ENCODE data around the gene E2F1. TPM values are rescaled to one million over a fixed set of nuclear protein-coding genes. Genes with fewer than 3 reads are reported as not detected.

The E2F1 gene
- total RNA-seq, 2 experiments from 2014 or later, result 128 to 148 TPM

- no peak overlapping the region for H3K4me3 ChIP-seq (ENCODE audit: low read depth, low read length, poor library complexity, severe bottlenecking)
- no peak for DNase-seq (ENCODE audit: low spot score)
- no peaks in the 10 kb centered on the region for H3K9me2 ChIP-seq (ENCODE audit: insufficient read depth, low read length)
- intact Hi-C loops (cut with micrococcal nuclease; ENCODE audit: unreplicated experiment), result no loop called here
- no peak overlapping the region for H3K27ac ChIP-seq (ENCODE audit: low read depth, low read length, poor library complexity, severe bottlenecking)
- no peak overlapping the region for H3K4me2 ChIP-seq (ENCODE audit: low read length)
- BruUV-seq (replicated peaks), result no TSS peak
- ChIA-PET POLR2A (interaction anchor here (1.4 kb wide), 1 partner anchor 14 kb away, joined by 5 read pairs; no protein-coding TSS in a partner anchor), CTCF (ENCODE audit: unreplicated experiment) (interaction anchor here (0.6 kb wide), 1 partner anchor 93 kb away, joined by 3 read pairs; no protein-coding TSS in a partner anchor)
- peaks cover 77% of the 10 kb centered on the region for H3K4me1 ChIP-seq (ENCODE audit: insufficient read depth, low read length, poor library complexity, severe bottlenecking)
- H2AFZ ChIP-seq (ENCODE audit: low read length), result no peak overlapping the region
- H3K79me2 ChIP-seq (ENCODE audit: insufficient read depth, low read depth, low read length), result peaks cover 18% of the 10 kb centered on the region; the same call in 1 of the 2 replicates
- H4K20me1 ChIP-seq (ENCODE audit: insufficient read depth, low read length), result 0 out of 2 replicates have a peak, but pooled peaks cover 5% of the 10 kb centered on the region
- no peaks in the 10 kb centered on the region for H3K9me3 ChIP-seq (ENCODE audit: low read length)
- TF ChIP-seq CTCF (conservative IDR thresholded peaks at IDR 0.05; ENCODE audit: low read length) (no peak), EZH2phosphoT487 (IDR thresholded peaks at IDR 0.05; ENCODE audit: borderline replicate concordance, low read depth, low read length) (no peak)
- H3K36me3 ChIP-seq (ENCODE audit: insufficient read depth, low read length), result peaks cover 45% of the 10 kb centered on the region; the same call in 1 of the 2 replicates
Measured at GRCh38 chr20:33670715-33671499, 15.3 kb downstream of the E2F1 start.

GRCh38 chr20:33669873-33670640 is 16.1 kb downstream of the E2F1 start:
- DNase-seq (ENCODE audit: low spot score), result no peak
- POLR2A ChIA-PET, result interaction anchor here (2.2 kb wide), 1 partner anchor 9 kb away, joined by 8 read pairs; no protein-coding TSS in a partner anchor
- Histone ChIP-seq H3K9me3 (ENCODE audit: low read length) (no peaks in the 10 kb centered on the region), H3K4me3 (ENCODE audit: low read depth, low read length, poor library complexity, severe bottlenecking) (no peak overlapping the region), H3K27ac (ENCODE audit: low read depth, low read length, poor library complexity, severe bottlenecking) (peak overlapping the region; percentile 61), H3K79me2 (ENCODE audit: insufficient read depth, low read depth, low read length) (peaks cover 18% of the 10 kb centered on the region; the same call in 1 of the 2 replicates), H3K4me1 (ENCODE audit: insufficient read depth, low read length, poor library complexity, severe bottlenecking) (peaks cover 70% of the 10 kb centered on the region), H3K4me2 (ENCODE audit: low read length) (peak overlapping the region; percentile 93; the same call in 1 of the 2 replicates), H3K9me2 (ENCODE audit: insufficient read depth, low read length) (no peaks in the 10 kb centered on the region), H4K20me1 (ENCODE audit: insufficient read depth, low read length) (0 out of 2 replicates have a peak, but pooled peaks cover 5% of the 10 kb centered on the region), H2AFZ (ENCODE audit: low read length) (no peak overlapping the region), H3K36me3 (ENCODE audit: insufficient read depth, low read length) (peaks cover 37% of the 10 kb centered on the region; the same call in 1 of the 2 replicates)
- TF ChIP-seq EZH2phosphoT487 (IDR thresholded peaks at IDR 0.05; ENCODE audit: borderline replicate concordance, low read depth, low read length) (no peak), CTCF (conservative IDR thresholded peaks at IDR 0.05; ENCODE audit: low read length) (no peak)
- CTCF ChIA-PET (ENCODE audit: unreplicated experiment), result interaction anchor here (0.6 kb wide), 1 partner anchor 94 kb away, joined by 3 read pairs; no protein-coding TSS in a partner anchor
- no TSS peak for BruUV-seq (replicated peaks)
- intact Hi-C loops (cut with micrococcal nuclease; ENCODE audit: unreplicated experiment), result loop anchor here (5.0 kb wide), 1 partner anchor 268 kb away; the partner anchor contains the start of gene CDK5RAP1

Measured in OCI-LY7 (cell line).